ENCODE measurements around the gene MFSD6L.

Gene MFSD6L

DNA sequence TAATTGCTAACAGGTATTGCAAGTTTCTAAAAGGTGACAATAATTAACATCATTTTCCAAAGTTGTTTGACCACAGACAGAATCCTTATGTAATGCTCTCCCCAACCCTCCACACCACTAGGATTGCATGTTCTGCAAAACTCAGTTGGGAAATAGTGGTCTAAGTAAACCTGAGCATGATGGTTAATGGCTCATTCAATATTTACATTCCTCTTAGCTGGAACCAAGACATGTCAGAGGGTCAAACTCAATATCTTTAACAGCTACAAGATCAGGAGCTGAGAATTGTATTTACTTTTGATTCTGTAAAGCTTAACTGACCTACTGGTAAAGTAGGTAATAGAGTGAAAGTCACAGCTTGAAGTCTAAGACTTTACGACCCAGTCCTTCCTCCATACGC lies 10.2 kb downstream of the MFSD6L start:
- no peak overlapping the region for H3K9ac ChIP-seq (ENCODE audit: low read length)
- H3K4me1 ChIP-seq (ENCODE audit: insufficient read depth, low read length, severe bottlenecking): no peaks in the 10 kb centered on the region
- H4K20me1 ChIP-seq (ENCODE audit: insufficient read depth, low read length): no peaks in the 10 kb centered on the region
- TF ChIP-seq, protein P1, sequence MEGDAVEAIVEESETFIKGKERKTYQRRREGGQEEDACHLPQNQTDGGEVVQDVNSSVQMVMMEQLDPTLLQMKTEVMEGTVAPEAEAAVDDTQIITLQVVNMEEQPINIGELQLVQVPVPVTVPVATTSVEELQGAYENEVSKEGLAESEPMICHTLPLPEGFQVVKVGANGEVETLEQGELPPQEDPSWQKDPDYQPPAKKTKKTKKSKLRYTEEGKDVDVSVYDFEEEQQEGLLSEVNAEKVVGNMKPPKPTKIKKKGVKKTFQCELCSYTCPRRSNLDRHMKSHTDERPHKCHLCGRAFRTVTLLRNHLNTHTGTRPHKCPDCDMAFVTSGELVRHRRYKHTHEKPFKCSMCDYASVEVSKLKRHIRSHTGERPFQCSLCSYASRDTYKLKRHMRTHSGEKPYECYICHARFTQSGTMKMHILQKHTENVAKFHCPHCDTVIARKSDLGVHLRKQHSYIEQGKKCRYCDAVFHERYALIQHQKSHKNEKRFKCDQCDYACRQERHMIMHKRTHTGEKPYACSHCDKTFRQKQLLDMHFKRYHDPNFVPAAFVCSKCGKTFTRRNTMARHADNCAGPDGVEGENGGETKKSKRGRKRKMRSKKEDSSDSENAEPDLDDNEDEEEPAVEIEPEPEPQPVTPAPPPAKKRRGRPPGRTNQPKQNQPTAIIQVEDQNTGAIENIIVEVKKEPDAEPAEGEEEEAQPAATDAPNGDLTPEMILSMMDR (IDR thresholded peaks at IDR 0.05; ENCODE audit: low read length): no peak
- no peak for TF ChIP-seq EZH2 (IDR thresholded peaks at IDR 0.05; ENCODE audit: borderline replicate concordance, low read length)
- H3K4me3 ChIP-seq (ENCODE audit: low read depth, low read length, poor library complexity, severe bottlenecking): no peak overlapping the region
- H3K9me3 ChIP-seq (ENCODE audit: low read length): no peaks in the 10 kb centered on the region
- H3F3A ChIP-seq (ENCODE audit: insufficient read depth, low read length): no peaks in the 10 kb centered on the region
- H3K9me2 ChIP-seq (ENCODE audit: low read depth, low read length): no peaks in the 10 kb centered on the region
- H2AFZ ChIP-seq (ENCODE audit: low read length): no peak overlapping the region
- H3K79me2 ChIP-seq (ENCODE audit: insufficient read depth, low read length): no peaks in the 10 kb centered on the region
- H3K4me2 ChIP-seq (ENCODE audit: low read length): no peak overlapping the region
- peaks cover 8% of the 10 kb centered on the region; the same call in 1 of the 2 replicates for H3K27me3 ChIP-seq (ENCODE audit: insufficient read depth, low read length)
- no peak overlapping the region for H3K27ac ChIP-seq (ENCODE audit: low read depth, low read length, poor library complexity, severe bottlenecking)
- H3K36me3 ChIP-seq (ENCODE audit: insufficient read depth, low read length): no peaks in the 10 kb centered on the region

DNA sequence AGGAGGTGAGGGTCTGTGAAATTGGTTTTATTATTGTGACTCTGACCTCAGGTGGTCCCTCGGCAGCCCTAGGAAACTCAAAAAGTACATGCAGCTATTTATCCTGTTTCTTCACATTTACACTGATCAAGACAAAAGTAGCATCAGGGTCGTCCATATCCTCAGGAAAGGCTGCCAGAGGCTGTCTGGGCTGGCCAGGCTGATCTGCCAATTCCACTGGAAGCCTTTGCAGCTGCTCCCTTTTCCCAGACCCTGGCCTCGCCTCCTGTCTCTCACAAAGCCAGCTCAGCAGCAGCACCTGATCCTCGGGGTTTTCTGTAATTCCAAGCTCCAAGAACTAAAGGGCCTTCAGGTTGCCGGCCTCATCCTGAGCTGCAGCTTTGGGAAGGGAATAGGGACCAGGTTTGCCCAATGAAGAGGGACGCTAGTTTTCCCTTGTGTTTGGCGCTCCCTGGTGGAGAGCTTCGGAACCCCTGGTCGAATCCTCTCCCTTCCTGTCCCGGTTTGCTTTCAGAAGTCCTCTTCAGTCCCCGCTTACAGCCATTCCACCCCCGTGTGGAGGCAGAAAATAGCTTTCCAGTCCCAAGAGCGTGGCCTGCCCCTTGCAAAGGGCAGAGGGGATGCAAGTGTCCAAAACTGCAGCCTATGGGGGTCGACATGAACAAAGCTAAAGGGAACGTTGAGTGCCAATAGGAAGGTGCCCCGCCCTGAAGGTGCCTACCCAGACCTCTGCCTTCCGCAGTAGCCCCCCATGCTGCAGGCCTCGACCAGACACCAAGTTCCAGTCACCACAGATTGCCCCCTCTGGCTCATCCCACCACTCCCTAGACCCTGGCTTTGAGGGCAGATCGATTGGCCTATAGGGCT lies 13.4 kb downstream of the MFSD6L start:
- Histone ChIP-seq H3F3A (ENCODE audit: insufficient read depth, low read length) (no peaks in the 10 kb centered on the region), H3K27me3 (ENCODE audit: insufficient read depth, low read length) (0 out of 2 replicates have a peak, but pooled peaks cover 8% of the 10 kb centered on the region), H3K79me2 (ENCODE audit: insufficient read depth, low read length) (no peaks in the 10 kb centered on the region), H3K4me1 (ENCODE audit: insufficient read depth, low read length, severe bottlenecking) (no peaks in the 10 kb centered on the region), H3K9me2 (ENCODE audit: low read depth, low read length) (no peaks in the 10 kb centered on the region), H3K4me3 (ENCODE audit: low read depth, low read length, poor library complexity, severe bottlenecking) (no peak overlapping the region), H3K9ac (ENCODE audit: low read length) (no peak overlapping the region), H3K9me3 (ENCODE audit: low read length) (no peaks in the 10 kb centered on the region), H3K4me2 (ENCODE audit: low read length) (no peak overlapping the region), H3K36me3 (ENCODE audit: insufficient read depth, low read length) (no peaks in the 10 kb centered on the region), H2AFZ (ENCODE audit: low read length) (no peak overlapping the region), H4K20me1 (ENCODE audit: insufficient read depth, low read length) (no peaks in the 10 kb centered on the region), H3K27ac (ENCODE audit: low read depth, low read length, poor library complexity, severe bottlenecking) (no peak overlapping the region)
- TF ChIP-seq EZH2 (IDR thresholded peaks at IDR 0.05; ENCODE audit: borderline replicate concordance, low read length): no peak
- TF ChIP-seq, protein P1 (IDR thresholded peaks at IDR 0.05; ENCODE audit: low read length): peak; percentile 80

DNA sequence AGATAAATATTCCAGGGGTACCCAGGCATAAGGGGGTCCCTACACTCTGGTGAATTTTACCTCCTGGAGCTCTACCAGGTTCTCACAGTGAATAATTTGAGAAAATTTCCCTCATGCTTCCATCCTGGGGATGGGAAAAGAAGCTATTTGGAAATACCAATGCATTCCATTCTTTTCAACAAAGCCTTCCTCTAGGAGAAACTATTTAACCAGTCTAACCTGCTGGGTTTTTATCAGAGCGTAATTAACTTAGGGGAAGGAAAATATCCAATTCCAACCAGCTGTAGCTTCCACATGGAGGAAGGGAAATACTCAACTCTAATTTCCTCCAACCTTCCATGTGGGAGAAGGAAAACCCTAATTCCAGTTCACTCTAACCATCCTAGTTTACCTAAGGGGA lies 17.0 kb downstream of the MFSD6L start:
- H3K36me3 ChIP-seq (ENCODE audit: insufficient read depth, low read length): no peaks in the 10 kb centered on the region
- no peaks in the 10 kb centered on the region for H3F3A ChIP-seq (ENCODE audit: insufficient read depth, low read length)
- no peak overlapping the region for H3K4me2 ChIP-seq (ENCODE audit: low read length)
- H3K9ac ChIP-seq (ENCODE audit: low read length): no peak overlapping the region
- H3K27ac ChIP-seq (ENCODE audit: low read depth, low read length, poor library complexity, severe bottlenecking): no peak overlapping the region
- no peaks in the 10 kb centered on the region for H3K4me1 ChIP-seq (ENCODE audit: insufficient read depth, low read length, severe bottlenecking)
- H3K79me2 ChIP-seq (ENCODE audit: insufficient read depth, low read length): no peaks in the 10 kb centered on the region
- H3K27me3 ChIP-seq (ENCODE audit: insufficient read depth, low read length): no peaks in the 10 kb centered on the region
- H4K20me1 ChIP-seq (ENCODE audit: insufficient read depth, low read length): no peaks in the 10 kb centered on the region
- TF ChIP-seq, protein P1 (IDR thresholded peaks at IDR 0.05; ENCODE audit: low read length): no peak
- TF ChIP-seq EZH2 (IDR thresholded peaks at IDR 0.05; ENCODE audit: borderline replicate concordance, low read length): no peak
- H3K4me3 ChIP-seq (ENCODE audit: low read depth, low read length, poor library complexity, severe bottlenecking): no peak overlapping the region
- H3K9me3 ChIP-seq (ENCODE audit: low read length): no peaks in the 10 kb centered on the region
- H2AFZ ChIP-seq (ENCODE audit: low read length): no peak overlapping the region
- H3K9me2 ChIP-seq (ENCODE audit: low read depth, low read length): no peaks in the 10 kb centered on the region
